ENCODE results near the gene NCOA5. TPM values are rescaled to one million over a fixed set of nuclear protein-coding genes. Genes with fewer than 3 reads are reported as not detected.

The NCOA5 gene
- total and polyA plus RNA-seq, 9 of the 15 experiments (the other 6 are each of a cell fraction or from before 2014, with no cell fraction given): 3.9 to 22.8 (median 13.8) TPM

GRCh38 chr20:46056027-46056833, 33.5 kb downstream of the NCOA5 start:
- no peak overlapping the region for H3K9ac ChIP-seq (ENCODE audit: insufficient read depth in 1 of 2, low read depth in 2 of 2, low read length in 2 of 2)
- H3K4me1 ChIP-seq (replicated peaks in 1 of 2; ENCODE audit: control insufficient read depth in 2 of 2, insufficient read depth in 2 of 2, low read length in 2 of 2): peaks cover 0 to 16% of the 10 kb centered on the region in 2 experiments; a peak in 3 of 5 replicates
- ChIA-PET CTCF (ENCODE audit: low intra/inter-chr PET ratio) (interaction anchor here (0.6 kb wide), 1 partner anchor 34 kb away, joined by 4 read pairs; no protein-coding TSS in a partner anchor), POLR2A (interaction anchor here (0.8 to 2.1 kb wide), 3 partner anchors 10 to 32 kb away, joined by 3 to 10 read pairs (median 5); no protein-coding TSS in a partner anchor)
- intact Hi-C loops (cut with micrococcal nuclease): no loop called here
- no peaks in the 10 kb centered on the region for H3K79me2 ChIP-seq (ENCODE audit: control insufficient read depth, insufficient read depth, low read length)
- BruUV-seq (replicated peaks): no TSS peak
- 6% methylated on average over 13 of the region's 15 CpGs for WGBS (ENCODE audit: insufficient coverage, low coverage, missing lambda C conversion rate)
- H3K9me3 ChIP-seq (replicated peaks; ENCODE audit: control insufficient read depth, insufficient read depth, low read depth, low read length): no peaks in the 10 kb centered on the region
- no peak for TF ChIP-seq ZFP91 (CRISPR knock-in tag; IDR thresholded peaks at IDR 0.05)
- FAIRE-seq (no peak), DNase-seq (ENCODE audit: extremely low read depth in 1 of 4, low spot score in 3 of 4) (no peak), ATAC-seq (no peak)
- no peak overlapping the region for H3K4me3 ChIP-seq
- no peak overlapping the region for H2AFZ ChIP-seq (ENCODE audit: low read depth, low read length)
- in situ Hi-C loops (cut with MboI): no loop called here
- H3K27ac ChIP-seq (ENCODE audit: extremely low read depth, low read depth, low read length): no peak overlapping the region
- H4K20me1 ChIP-seq (replicated peaks; ENCODE audit: control insufficient read depth, insufficient read depth, low read length): peaks cover 19% of the 10 kb centered on the region; the same call in 1 of the 2 replicates
- peaks cover 0 to 5% of the 10 kb centered on the region in 2 experiments; a peak in 2 of 5 replicates for H3K27me3 ChIP-seq (ENCODE audit: control insufficient read depth in 2 of 2, insufficient read depth in 2 of 2, low read length in 2 of 2)
- no peak overlapping the region for H3K4me2 ChIP-seq (ENCODE audit: insufficient read depth, low read length)
- peaks cover 7% of the 10 kb centered on the region; the same call in 1 of the 3 replicates for H3K36me3 ChIP-seq (ENCODE audit: control insufficient read depth, insufficient read depth, low read length)
- H3K9me1 ChIP-seq (ENCODE audit: control insufficient read depth, insufficient read depth, low read length): peaks cover 4% of the 10 kb centered on the region
